IPS DF 4.7 (cell line): ENCODE measurements around the gene INTS13.
"Not testable (repeated sequence)": the region's sequence is repeated elsewhere in the genome, so short reads cannot be mapped to it uniquely, and the experiment has no call there.

ENCODE experiments used
- DNase-seq: peaks from one replicate; pipeline ENCODE4 v3.0.0-alpha.2; 2013; ENCODE audit warnings: low spot score; ENCODE audit errors: extremely low read depth

INTS13 gene

GRCh38 chr12:26870491-26871419 lies 67.0 kb downstream of the INTS13 start:
- no peak for DNase-seq

GRCh38 chr12:26869908-26870459 lies 67.8 kb downstream of the INTS13 start:
- DNase-seq: no peak

- no peak for DNase-seq
These were observed 68.7 kb downstream of the INTS13 start for GRCh38 chr12:26869104-26869494.

- no peak for DNase-seq
These were observed 69.2 kb downstream of the INTS13 start for GRCh38 chr12:26868447-26869103.

- DNase-seq: no peak
These were observed 70.7 kb downstream of the INTS13 start for GRCh38 chr12:26867080-26867479.

GRCh38 chr12:26863515-26863914 lies 74.3 kb downstream of the INTS13 start:
- no peak for DNase-seq

GRCh38 chr12:26862787-26863186 lies 75.0 kb downstream of the INTS13 start:
- DNase-seq: not testable (repeated sequence)

GRCh38 chr12:26861690-26862089 lies 76.1 kb downstream of the INTS13 start:
- no peak for DNase-seq

- no peak for DNase-seq
These were observed 80.2 kb downstream of the INTS13 start for GRCh38 chr12:26857465-26858176.

GRCh38 chr12:26855337-26855736 lies 82.4 kb downstream of the INTS13 start:
- no peak for DNase-seq
